ENCODE results near the gene ADGRF1.

The ADGRF1 gene

DNA sequence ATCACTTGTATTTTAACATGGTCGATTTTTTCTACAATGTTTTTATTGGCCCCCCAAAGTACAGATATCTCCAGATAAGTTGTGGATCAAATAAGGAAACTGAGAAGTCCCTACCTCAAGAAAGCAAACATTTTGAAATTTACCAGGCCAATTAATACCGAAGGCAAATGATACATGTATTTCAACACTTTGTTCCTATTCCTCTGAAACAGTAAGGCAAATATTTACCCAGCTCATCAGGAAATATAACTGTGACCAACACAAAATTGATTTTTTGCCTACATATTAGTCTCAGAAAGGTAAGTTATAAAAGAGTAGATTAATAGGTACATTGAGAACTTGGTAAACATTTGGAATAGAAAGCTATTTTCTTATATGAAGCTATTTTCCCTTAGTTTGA lies 69.1 kb downstream of the ADGRF1 start:
- no peak for DNase-seq

- DNase-seq = no peak
Observed at GRCh38 chr6:46972531-46972930, 69.6 kb downstream of the ADGRF1 start.

DNA sequence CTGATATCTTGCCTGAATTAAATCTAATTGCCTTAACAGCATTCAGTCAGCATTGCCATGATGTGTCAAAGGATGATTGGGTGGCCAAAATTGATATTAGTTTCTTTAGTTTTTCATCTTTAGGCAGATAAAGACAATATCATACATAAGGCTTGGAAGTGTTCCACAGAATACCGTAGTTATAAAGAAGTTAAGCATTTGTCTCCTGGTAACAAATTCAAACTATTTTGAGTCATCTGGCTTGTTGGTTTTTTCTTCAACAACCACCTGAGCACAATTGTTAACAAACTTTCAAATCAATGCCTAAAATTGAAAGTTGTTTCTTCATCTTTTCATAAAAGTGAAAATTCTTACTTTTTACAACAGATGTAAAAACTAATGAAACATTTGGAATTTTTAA lies 72.9 kb downstream of the ADGRF1 start:
- DNase-seq = no peak

DNA sequence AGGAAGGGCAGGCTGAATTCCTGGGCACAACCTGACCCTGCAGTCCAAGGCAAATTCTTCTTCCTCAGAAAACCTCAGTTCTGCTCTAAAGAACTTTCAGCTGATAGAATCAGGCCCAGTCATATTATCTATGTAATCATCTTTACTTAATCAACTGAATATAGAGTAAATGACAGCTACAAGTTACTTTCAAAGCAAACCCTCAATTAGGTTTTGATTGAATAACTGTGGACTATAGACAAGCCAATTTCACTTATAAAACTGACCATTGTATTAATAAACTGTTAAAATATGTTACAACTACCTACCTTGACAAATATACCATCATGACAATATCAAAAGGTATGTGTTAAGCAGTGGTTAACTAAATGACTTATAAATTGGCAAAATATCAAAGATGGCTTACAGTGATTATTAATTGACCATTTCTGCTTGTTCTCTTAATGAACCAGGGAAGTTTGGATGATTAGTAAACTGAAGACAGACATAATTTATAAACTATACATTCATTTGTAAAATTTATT lies 74.2 kb downstream of the ADGRF1 start:
- DNase-seq = no peak

- no peak for DNase-seq
Observed at GRCh38 chr6:46964716-46965519, 77.2 kb downstream of the ADGRF1 start.

GRCh38 chr6:46963626-46964025 lies 78.5 kb downstream of the ADGRF1 start:
- DNase-seq = no peak

- DNase-seq = no peak
Observed at GRCh38 chr6:46963039-46963438, 79.1 kb downstream of the ADGRF1 start.

- DNase-seq = no peak
Observed at GRCh38 chr6:46961711-46962110, 80.4 kb downstream of the ADGRF1 start.

DNA sequence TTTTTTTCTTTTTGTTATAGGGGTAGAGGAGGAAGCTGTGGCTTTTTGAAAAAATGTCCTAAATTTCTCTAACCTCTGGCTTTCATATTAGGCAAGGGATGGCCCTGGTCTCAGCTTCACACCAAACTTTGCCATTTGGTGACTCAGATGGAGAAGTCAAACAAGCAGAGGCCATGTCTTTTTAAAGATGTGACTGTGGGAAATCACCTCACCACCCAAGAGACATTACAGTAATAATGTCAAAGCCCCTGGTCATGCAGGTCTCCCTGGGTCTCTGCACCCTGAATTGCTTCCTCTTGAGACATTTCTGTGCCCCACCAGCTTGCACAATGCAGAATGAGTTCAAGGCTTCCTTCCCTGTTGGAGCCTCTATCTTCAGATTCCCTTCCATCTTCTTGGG lies 80.9 kb downstream of the ADGRF1 start:
- no peak for DNase-seq

DNA sequence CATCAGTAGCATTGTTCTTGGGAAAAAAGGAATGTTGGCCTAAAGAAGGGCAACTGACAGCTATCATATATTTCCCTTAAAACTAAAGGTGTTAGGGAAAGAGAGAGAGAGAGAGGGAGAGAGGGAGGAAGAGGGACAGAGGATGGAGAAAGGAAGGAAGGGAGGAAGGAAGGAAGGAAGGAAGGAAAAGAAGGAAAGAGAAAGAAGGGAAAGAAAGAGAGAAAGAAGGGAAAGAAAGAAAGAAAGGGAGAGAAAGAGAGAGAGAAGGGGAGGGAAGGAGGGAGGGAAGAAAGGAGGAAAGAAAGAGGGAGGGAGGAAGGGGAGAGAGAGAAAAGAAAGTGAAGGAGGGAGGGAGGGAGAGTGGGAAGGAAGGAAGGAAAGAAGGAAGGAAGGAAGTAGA lies 82.7 kb downstream of the ADGRF1 start:
- DNase-seq = no peak

GRCh38 chr6:46956409-46956808 lies 85.7 kb downstream of the ADGRF1 start:
- no peak for DNase-seq

GRCh38 chr6:46954837-46955451 lies 87.2 kb downstream of the ADGRF1 start:
- DNase-seq = no peak

DNA sequence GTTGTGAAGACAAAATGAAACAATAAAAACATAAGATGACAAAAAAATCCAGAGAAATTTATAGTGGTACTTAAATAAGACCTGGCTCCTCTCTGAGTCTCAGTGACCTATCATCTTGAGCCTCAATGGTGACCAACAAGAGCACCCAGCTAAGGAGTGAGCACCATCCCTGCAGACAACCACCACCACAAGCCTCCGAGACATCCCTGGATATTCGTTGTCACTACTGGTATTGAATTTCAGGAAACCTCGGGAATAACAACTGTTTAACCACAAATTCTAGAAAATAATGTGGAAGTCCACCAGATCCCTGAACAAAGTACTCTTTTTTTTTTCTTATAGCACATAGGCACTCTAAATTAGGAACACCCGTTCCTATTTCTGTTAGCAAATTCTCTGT lies 88.2 kb downstream of the ADGRF1 start:
- DNase-seq = no peak

DNA sequence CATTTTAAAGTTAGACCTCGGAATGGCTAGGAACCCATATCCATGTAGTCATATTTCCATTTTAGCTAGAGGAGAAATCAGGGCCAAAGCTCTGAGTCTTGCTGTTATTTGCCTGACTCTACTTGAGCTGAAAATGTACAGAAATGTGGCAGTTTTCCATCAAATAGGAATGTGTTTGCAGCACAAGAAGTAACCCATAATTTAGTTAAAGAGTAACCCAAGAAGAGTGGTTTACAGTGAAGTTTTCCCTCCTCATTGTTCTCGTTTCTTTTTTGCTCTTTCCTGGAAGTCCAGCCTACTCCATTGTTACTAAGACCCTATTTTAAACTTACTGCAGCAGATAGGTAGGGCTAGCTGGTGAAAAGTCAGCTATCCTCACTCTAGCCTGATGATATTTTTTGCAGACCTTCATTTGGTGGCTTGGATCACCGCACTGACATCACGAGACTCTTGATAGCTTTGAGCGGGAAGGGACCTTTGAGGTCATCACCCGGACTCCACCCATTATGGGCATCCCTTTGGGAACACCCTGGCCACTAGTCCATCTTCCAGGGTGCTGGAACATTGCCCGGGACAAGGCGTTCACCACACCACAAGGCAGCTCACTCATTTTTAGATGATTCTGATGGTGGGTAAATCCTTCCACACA lies 92.4 kb downstream of the ADGRF1 start:
- DNase-seq = no peak

GRCh38 chr6:46948699-46949098 lies 93.4 kb downstream of the ADGRF1 start:
- DNase-seq = no peak

Measured in CD4-positive, alpha-beta T cell treated with Interleukin-1 beta for 1 hour (primary cell).